Heart right ventricle (tissue), 16 donors: Measurements from ENCODE around the gene RASD2. TPM values are rescaled to one million over a fixed set of nuclear protein-coding genes. Genes with fewer than 3 reads are reported as not detected.

Experiments used
- ATAC-seq, 8 donors: fragments of 200-7000 bp; cut with Tn5 transposase; one replicate each; pipeline ENCODE4 v1.9.1; 2020; ENCODE audit warnings: mild to moderate bottlenecking in 8 of 8, moderate library complexity in 8 of 8, moderate number of reproducible peaks in 1 of 8
- DNase-seq, 2 donors: peaks; one replicate each; pipeline ENCODE4 v3.0.0-alpha.2; 2020
- H3K27ac ChIP-seq, 10 donors: fragments of 200-600 bp; sonication (generic) in 2 of 10; one replicate each; pipeline versions ENCODE4 v1.5.0 to v1.8.0; 2020 to 2022; ENCODE audit warnings: mild to moderate bottlenecking in 3 of 10
- H3K27me3 ChIP-seq, 7 donors: fragments of 200-600 bp; one replicate each; pipeline ENCODE4 v1.8.0; 2021 to 2022; ENCODE audit warnings: mild to moderate bottlenecking in 2 of 7
- H3K36me3 ChIP-seq, 9 donors: fragments of 200-600 bp; sonication (generic) in 1 of 9; one replicate each; pipeline versions ENCODE4 v1.5.0 to v1.8.0; 2020 to 2022; ENCODE audit warnings: mild to moderate bottlenecking in 2 of 9
- H3K4me1 ChIP-seq, 9 donors: fragments of 200-600 bp; sonication (generic) in 1 of 9; one replicate each; pipeline versions ENCODE4 v1.5.0 to v1.8.0; 2020 to 2022; ENCODE audit warnings: mild to moderate bottlenecking in 4 of 9
- H3K4me3 ChIP-seq, 10 donors: fragments of 200-600 bp; sonication (generic) in 2 of 10; one replicate each; pipeline versions ENCODE4 v1.5.0 to v1.8.0; 2020 to 2022; ENCODE audit warnings: mild to moderate bottlenecking in 7 of 10, moderate library complexity in 2 of 10
- H3K9me3 ChIP-seq, 11 donors: fragments of 200-600 bp in 10 of 11; sonication (generic) in 2 of 11; one replicate each; pipeline versions ENCODE4 v1.5.0 to v1.8.0; 2013 to 2022; ENCODE audit warnings: mild to moderate bottlenecking in 2 of 11, control low read depth in 1 of 11, moderate library complexity in 1 of 11
- WGBS, 2 donors: extraction: QIAGEN DNeasy Blood & Tissue Kit; methylation state at CpG; one replicate each; pipeline ENCODE4 v1.1.7; 2013; ENCODE audit warnings: inconsistent platforms in 1 of 2; 5-methylcytosine and 5-hydroxymethylcytosine counted together
- intact Hi-C, 10 donors: fragments of 100-400 bp; cut with DNase I; formaldehyde crosslinking; loops; one replicate each; pipeline versions ENCODE4 v1.11.1 to v1.14.2; 2022
- polyA plus RNA-seq, 2 donors: library from polyadenylated mRNA; stranded (reverse); fragments of 200-250 nt; gene quantifications; one replicate each; pipeline ENCODE4 v1.2.3, GENCODE V29; 2013
- total RNA-seq, 10 donors: library from RNA; stranded (reverse); fragmentation: NEBNext Ultra II Directional in 3 of 10; extraction: Animal tissue kit (Norgen Biotek cat#: 25700) in 3 of 10; gene quantifications; one replicate each; pipeline versions ENCODE4 v1.2.1 to v1.2.4, GENCODE V29; 2021 to 2023
- TF ChIP-seq, protein P1 (sequence below), 9 donors: fragments of 200-600 bp; sonication (generic) in 2 of 9; IDR thresholded peaks; one replicate each; pipeline versions ENCODE4 v1.5.0 to v1.8.0; 2021 to 2022; ENCODE audit warnings: antibody characterized with exemption in 9 of 9, mild to moderate bottlenecking in 5 of 9, moderate library complexity in 1 of 9
- donor health status: Arrhythmogenic right ventricular cardiomyopathy.
- donor health status: ischemic (EF 13 %, LVEDD 7.1; RV severe dilation, severe dysfunction).
- donor health status: healthy with polysubstance abuse.
- donor health status: DM: no; HTN: yes; CAD: no.
- donor health status: DM: no; HTN: no; CAD: no.
- donor health status: ischemic (EF 25% LVEDD 6.9; RV normal size, moderate dysfunction).
- donor health status: ischemic (EF 25% LVEDD 5.7; RV mildly dilated, moderate dysfunction).
- donor health status: healthy.
- donor health status: DM: yes; HTN: yes; CAD: no.
- donor health status: Ischemic cardiomyopathy.
- donor health status: ischemic (EF 35%, LVEDD 5.7; RV mildly dilated, moderate dysfunction).
- donor health status: nonischemic (EF 11% LVEDD 7.7; RV severe dilation, severe dysfunction).
- donor health status: DM: yes; HTN: yes; CAD: no.
- donor health status: PGD.
- donor health status: ischemic (EF 29% LVEDD 5.4; RV normal size, mild dysfunction).
- donor health status: nonischemic (EF 23%, LVEDD 6.1; RV moderate dilation, normal function).

Gene RASD2
- total and polyA plus RNA-seq, 12 donors, result 1.4 to 9.9 (median 3.6) TPM

DNA sequence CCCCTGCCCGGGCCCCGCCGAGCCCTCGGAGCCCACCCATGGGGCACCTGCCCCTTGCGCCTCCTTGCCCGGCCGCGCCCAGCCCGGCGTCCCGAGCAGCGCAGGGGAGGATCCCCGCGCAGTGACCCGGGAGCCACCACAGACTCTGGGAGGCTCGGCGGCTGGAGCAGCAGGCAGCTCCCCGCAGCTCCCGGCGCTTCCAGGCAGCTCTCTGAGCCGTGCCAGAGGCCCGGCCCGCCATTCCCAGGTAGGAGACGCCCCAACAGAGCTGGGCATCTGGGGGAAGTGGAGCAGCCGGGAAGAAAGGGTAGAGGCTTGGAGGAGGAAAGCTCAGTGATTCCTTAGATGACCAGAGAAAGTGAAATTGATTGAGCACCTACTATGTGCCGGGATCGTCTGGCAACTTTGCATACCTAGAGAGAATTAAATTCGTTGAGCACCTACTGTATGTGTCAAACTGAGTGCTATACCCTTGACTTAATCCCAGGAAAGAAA is 670 bp downstream of the RASD2 start:
- 11 to 12% methylated on average over 28 of the region's 28 CpGs for WGBS, 2 donors
- TF ChIP-seq, protein P1, sequence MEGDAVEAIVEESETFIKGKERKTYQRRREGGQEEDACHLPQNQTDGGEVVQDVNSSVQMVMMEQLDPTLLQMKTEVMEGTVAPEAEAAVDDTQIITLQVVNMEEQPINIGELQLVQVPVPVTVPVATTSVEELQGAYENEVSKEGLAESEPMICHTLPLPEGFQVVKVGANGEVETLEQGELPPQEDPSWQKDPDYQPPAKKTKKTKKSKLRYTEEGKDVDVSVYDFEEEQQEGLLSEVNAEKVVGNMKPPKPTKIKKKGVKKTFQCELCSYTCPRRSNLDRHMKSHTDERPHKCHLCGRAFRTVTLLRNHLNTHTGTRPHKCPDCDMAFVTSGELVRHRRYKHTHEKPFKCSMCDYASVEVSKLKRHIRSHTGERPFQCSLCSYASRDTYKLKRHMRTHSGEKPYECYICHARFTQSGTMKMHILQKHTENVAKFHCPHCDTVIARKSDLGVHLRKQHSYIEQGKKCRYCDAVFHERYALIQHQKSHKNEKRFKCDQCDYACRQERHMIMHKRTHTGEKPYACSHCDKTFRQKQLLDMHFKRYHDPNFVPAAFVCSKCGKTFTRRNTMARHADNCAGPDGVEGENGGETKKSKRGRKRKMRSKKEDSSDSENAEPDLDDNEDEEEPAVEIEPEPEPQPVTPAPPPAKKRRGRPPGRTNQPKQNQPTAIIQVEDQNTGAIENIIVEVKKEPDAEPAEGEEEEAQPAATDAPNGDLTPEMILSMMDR (IDR thresholded peaks at IDR 0.05), result no peak
- no peak for DNase-seq
- H3K36me3 ChIP-seq, result no peaks in the 10 kb centered on the region
- peak overlapping the region in 8 of 10 donors; percentile 29 to 76 (median 56) for H3K27ac ChIP-seq
- H3K4me3 ChIP-seq, result peak overlapping the region; percentile 46 to 66 (median 59)
- H3K4me1 ChIP-seq, result peaks cover 5 to 39% (median 23%) of the 10 kb centered on the region in 9 donors
- intact Hi-C loops, result no loop called here
- ATAC-seq, result peak in 1 of 8 donors; percentile 2
- peaks cover 0 to 57% (median 23%) of the 10 kb centered on the region in 7 donors for H3K27me3 ChIP-seq
- no peaks in the 10 kb centered on the region for H3K9me3 ChIP-seq

DNA sequence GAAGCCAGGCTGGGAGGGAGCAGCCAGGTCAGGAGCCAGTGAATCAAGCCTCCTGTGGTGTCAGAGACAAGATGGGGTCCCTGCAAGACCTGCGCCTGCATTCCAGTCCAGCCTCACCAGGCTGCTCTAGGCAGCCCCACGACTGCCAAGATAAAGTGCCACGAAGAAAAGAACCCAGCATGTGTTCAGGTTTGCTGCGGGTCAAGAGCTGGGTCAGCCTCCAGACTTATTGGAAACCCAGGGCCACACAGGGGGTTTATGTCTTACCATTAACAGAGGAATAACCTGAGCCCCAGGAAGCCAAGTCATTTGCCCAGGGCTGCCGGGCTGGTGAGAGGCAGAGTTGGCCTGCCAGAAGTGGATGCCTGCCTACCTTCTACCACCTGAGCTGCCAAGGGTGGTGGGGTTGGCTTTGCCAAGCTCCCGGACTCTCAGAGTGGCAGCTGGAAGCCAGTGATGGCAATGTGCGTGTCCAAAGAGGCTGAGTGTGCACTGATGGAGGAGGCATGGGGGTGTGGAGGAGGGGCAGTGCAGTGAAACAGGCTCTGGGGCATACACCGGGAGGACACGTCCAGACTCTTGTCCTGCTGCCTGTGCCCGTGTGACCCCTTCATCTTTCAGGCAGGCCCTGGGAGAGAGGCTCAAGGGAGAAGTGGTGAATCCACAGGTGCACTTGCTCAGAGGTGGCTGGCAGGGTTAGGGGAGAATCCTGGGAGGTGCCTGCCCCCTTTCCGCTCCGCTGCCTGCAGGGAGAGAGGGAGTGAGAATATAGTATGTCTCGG is 1.7 kb downstream of the RASD2 start:
- peak overlapping the region in 9 of 10 donors; percentile 21 to 66 (median 59) for H3K4me3 ChIP-seq
- TF ChIP-seq, protein P1 (IDR thresholded peaks at IDR 0.05), result no peak
- H3K9me3 ChIP-seq, result no peaks in the 10 kb centered on the region
- no peak for DNase-seq
- H3K27me3 ChIP-seq, result peaks cover 0 to 57% (median 23%) of the 10 kb centered on the region in 7 donors
- H3K4me1 ChIP-seq, result peaks cover 5 to 39% (median 23%) of the 10 kb centered on the region in 9 donors
- WGBS, 2 donors, result 57 to 60% methylated on average over 13 of the region's 13 CpGs
- intact Hi-C loops, result no loop called here
- no peaks in the 10 kb centered on the region for H3K36me3 ChIP-seq
- no peak for ATAC-seq
- H3K27ac ChIP-seq, result peak overlapping the region in 2 of 10 donors; percentile 71 to 76

DNA sequence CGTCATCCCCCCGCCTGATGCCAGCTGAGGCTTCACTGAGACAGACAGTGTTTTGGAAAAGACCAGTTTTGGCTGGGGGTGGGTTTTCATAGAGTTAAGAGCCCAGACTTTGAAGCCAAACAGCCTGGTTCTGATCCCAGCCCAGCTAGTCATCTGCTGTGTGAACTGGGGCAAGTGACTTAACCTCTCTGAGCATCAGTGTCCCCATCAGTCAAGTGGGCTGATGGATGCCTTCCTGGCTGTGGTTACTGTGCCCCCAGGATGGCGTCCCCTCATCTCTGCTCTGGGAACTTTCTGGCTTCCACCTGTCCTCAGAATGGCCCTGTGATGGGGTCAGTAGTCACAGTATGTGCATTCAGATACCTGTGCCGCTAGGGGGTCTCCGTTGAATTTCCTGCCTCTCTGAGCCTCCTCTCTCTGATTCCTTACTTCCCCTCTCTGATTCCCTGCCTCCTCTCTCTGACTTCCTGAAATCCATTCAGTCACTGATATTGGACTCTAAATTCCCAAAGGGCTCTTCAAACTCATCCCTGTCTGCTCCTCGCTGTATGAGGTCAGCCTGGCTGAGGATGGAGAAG is 2.4 kb downstream of the RASD2 start:
- no peak for DNase-seq
- intact Hi-C loops, result no loop called here
- 50 to 68% methylated on average over 6 of the region's 6 CpGs for WGBS, 2 donors
- no peaks in the 10 kb centered on the region for H3K36me3 ChIP-seq
- peaks cover 0 to 57% (median 23%) of the 10 kb centered on the region in 7 donors for H3K27me3 ChIP-seq
- ATAC-seq, result no peak
- H3K27ac ChIP-seq, result peak overlapping the region in 2 of 10 donors; percentile 71 to 76
- H3K4me1 ChIP-seq, result peaks cover 5 to 39% (median 23%) of the 10 kb centered on the region in 9 donors
- TF ChIP-seq, protein P1 (IDR thresholded peaks at IDR 0.05), result no peak
- no peaks in the 10 kb centered on the region for H3K9me3 ChIP-seq
- peak overlapping the region in 9 of 10 donors; percentile 21 to 66 (median 59) for H3K4me3 ChIP-seq

DNA sequence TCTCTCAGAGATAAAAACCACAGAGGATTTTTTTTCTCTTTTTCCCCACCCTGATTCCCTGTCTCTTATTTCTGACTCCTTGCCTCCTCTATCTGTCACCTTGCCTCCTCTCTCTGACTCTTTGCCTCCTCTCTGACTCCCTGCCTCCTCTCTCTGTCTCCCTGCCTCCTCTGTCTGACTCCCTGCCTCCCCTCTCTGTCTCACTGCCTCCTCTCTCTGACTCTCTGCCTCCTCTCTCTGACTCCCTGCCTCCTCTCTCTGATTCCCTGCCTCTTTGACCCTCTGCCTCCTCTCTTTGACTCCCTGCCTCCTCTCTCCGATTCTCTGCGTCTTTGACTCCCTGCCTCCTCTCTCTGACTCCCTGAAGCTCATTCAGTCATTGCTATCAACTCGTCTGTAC is 3.1 kb downstream of the RASD2 start:
- peaks cover 5 to 42% (median 26%) of the 10 kb centered on the region in 9 donors for H3K4me1 ChIP-seq

More for the DNA sequence above, 3.1 kb downstream of the RASD2 start:
- Histone ChIP-seq H3K9me3 (no peaks in the 10 kb centered on the region), H3K36me3 (no peaks in the 10 kb centered on the region), H3K27me3 (peaks cover 0 to 55% (median 23%) of the 10 kb centered on the region in 7 donors), H3K4me3 (peak overlapping the region in 4 of 10 donors; percentile 59 to 65 (median 60)), H3K27ac (peak overlapping the region in 2 of 10 donors; percentile 9 to 61)
- ATAC-seq (no peak), DNase-seq (no peak)
- intact Hi-C loops, result no loop called here
- WGBS, 2 donors, result 46 to 47% methylated on average over 3 of the region's 3 CpGs
- TF ChIP-seq, protein P1 (IDR thresholded peaks at IDR 0.05), result no peak
